ENCODE data around the gene IWS1. TPM values are rescaled to one million over a fixed set of nuclear protein-coding genes. Genes with fewer than 3 reads are reported as not detected.

The IWS1 gene
- total RNA-seq, 6 experiments from 2014 or later: 34.7 to 44.6 (median 38.3) TPM

- peaks cover 8% of the 10 kb centered on the region for H3K36me3 Mint-ChIP-seq (ENCODE audit: low read depth)
- H3K27ac Mint-ChIP-seq: no peak overlapping the region
- peaks cover 10% of the 10 kb centered on the region; the same call in 1 of the 2 replicates for H3K9me3 Mint-ChIP-seq
- peaks cover 2% of the 10 kb centered on the region for H3K27me3 Mint-ChIP-seq (ENCODE audit: insufficient read depth)
- no peak for DNase-seq
- no peak for TF ChIP-seq CTCF (IDR thresholded peaks at IDR 0.05)
- no peaks in the 10 kb centered on the region for H3K4me1 Mint-ChIP-seq (ENCODE audit: low read depth)
- no peak overlapping the region for H3K4me3 Mint-ChIP-seq
These were observed 88.2 kb downstream of the IWS1 start for GRCh38 chr2:127437781-127438726.

GRCh38 chr2:127437056-127437455, 89.2 kb downstream of the IWS1 start:
- H3K36me3 Mint-ChIP-seq (ENCODE audit: low read depth): peaks cover 8% of the 10 kb centered on the region
- no peak for DNase-seq
- H3K4me3 Mint-ChIP-seq: no peak overlapping the region
- H3K27me3 Mint-ChIP-seq (ENCODE audit: insufficient read depth): peaks cover 2% of the 10 kb centered on the region
- H3K9me3 Mint-ChIP-seq: peaks cover 10% of the 10 kb centered on the region; the same call in 1 of the 2 replicates
- H3K27ac Mint-ChIP-seq: no peak overlapping the region
- no peaks in the 10 kb centered on the region for H3K4me1 Mint-ChIP-seq (ENCODE audit: low read depth)
- TF ChIP-seq CTCF (IDR thresholded peaks at IDR 0.05): no peak

GRCh38 chr2:127434515-127434914, 91.8 kb downstream of the IWS1 start:
- Mint-ChIP-seq H3K4me1 (ENCODE audit: low read depth) (no peaks in the 10 kb centered on the region), H3K27ac (no peak overlapping the region), H3K27me3 (ENCODE audit: insufficient read depth) (peaks cover 2% of the 10 kb centered on the region), H3K9me3 (no peaks in the 10 kb centered on the region), H3K36me3 (ENCODE audit: low read depth) (no peaks in the 10 kb centered on the region), H3K4me3 (no peak overlapping the region)
- TF ChIP-seq CTCF (IDR thresholded peaks at IDR 0.05): no peak
- DNase-seq: no peak

GRCh38 chr2:127431408-127432023, 94.8 kb downstream of the IWS1 start:
- TF ChIP-seq CTCF (IDR thresholded peaks at IDR 0.05): no peak
- H3K27ac Mint-ChIP-seq: no peak overlapping the region
- H3K4me1 Mint-ChIP-seq (ENCODE audit: low read depth): no peaks in the 10 kb centered on the region

More at GRCh38 chr2:127431408-127432023, 94.8 kb downstream of the IWS1 start:
- Mint-ChIP-seq H3K4me3 (no peak overlapping the region), H3K36me3 (ENCODE audit: low read depth) (no peaks in the 10 kb centered on the region), H3K9me3 (no peaks in the 10 kb centered on the region), H3K27me3 (ENCODE audit: insufficient read depth) (no peaks in the 10 kb centered on the region; the same call in none of the 2 replicates)
- no peak for DNase-seq

Other genes starting within 250 kb of the IWS1 start
- gene ERCC3, start 232.3 kb downstream of the IWS1 start, total RNA-seq (2021; fragmentation: NEBNext Ultra II Directional; extraction: Animal tissue kit (Norgen Biotek cat#: 25700)): 10 to 100 TPM; 33.0 to 38.5 (median 36.3) TPM
- gene MAP3K2, start 138.5 kb downstream of the IWS1 start, total RNA-seq (2021; fragmentation: NEBNext Ultra II Directional; extraction: Animal tissue kit (Norgen Biotek cat#: 25700)): 10 to 100 TPM; 38.5 to 44.2 (median 40.1) TPM
- gene PROC, start 108.1 kb downstream of the IWS1 start, total RNA-seq (2021; fragmentation: NEBNext Ultra II Directional; extraction: Animal tissue kit (Norgen Biotek cat#: 25700)): not detected
- gene MYO7B, start 9.2 kb upstream of the IWS1 start, total RNA-seq (2021; fragmentation: NEBNext Ultra II Directional; extraction: Animal tissue kit (Norgen Biotek cat#: 25700)): 1 to 10 TPM in 2 of 6 experiments, under 1 TPM in 4; 0.74 to 1.3 (median 0.98) TPM
- not detected for gene GPR17, start 119.7 kb upstream of the IWS1 start, total RNA-seq (2021; fragmentation: NEBNext Ultra II Directional; extraction: Animal tissue kit (Norgen Biotek cat#: 25700))
- gene LIMS2, start 149.0 kb upstream of the IWS1 start, total RNA-seq (2021; fragmentation: NEBNext Ultra II Directional; extraction: Animal tissue kit (Norgen Biotek cat#: 25700)): 10 to 100 TPM; 47.8 to 65.0 (median 59.1) TPM
- gene SFT2D3, start 175.0 kb upstream of the IWS1 start, total RNA-seq (2021; fragmentation: NEBNext Ultra II Directional; extraction: Animal tissue kit (Norgen Biotek cat#: 25700)): 1 to 10 TPM; 2.5 to 3.2 (median 3.0) TPM